Measurements from ENCODE around the gene RTN4RL1. TPM values are rescaled to one million over a fixed set of nuclear protein-coding genes. Genes with fewer than 3 reads are reported as not detected.

Gene RTN4RL1
- total and polyA plus RNA-seq, 2 of the 13 experiments (the other 11 are each of a cell fraction or from before 2014, with no cell fraction given), result 0.01 TPM; not detected in 1

DNA sequence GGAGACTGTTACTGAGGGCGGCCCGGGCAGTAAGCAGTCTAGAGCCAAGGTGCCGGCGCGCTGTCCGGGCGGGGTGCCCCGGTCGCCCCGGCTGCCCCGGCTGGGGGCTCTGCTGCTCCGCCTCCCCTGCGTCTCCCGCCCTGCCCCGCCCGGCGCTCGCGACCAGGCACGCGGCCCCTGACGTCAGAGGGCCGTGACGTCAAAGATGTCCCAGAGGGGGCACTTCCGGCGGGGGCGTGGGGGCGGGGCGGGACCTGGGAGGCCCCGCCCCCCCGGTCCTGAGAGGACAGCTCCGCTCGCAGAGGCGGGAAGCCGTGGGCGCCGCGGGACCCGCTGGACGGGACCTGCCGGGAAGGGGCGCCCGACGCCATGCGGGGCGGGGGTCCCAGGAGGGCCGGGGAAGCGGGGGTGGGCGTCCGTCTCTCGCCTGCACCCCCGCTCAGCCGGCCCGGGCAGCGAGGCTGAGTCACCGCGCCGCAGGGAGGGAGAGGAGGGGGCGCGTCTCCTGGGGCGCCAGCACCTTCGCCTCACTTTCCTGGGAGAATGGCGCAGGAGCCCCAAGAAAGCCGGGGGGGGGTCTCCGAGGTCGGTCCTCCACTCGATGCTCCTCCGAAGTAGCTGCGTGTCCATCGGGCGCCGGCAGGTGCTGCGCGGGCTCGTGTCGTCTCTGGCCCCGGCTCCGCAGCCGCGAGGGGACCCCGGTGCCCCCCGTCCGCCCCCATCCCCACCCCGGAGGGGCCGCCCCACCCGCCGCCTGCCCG is 25.3 kb upstream of the RTN4RL1 start (continued):
- TF ChIP-seq ZNF280B (CRISPR knock-in tag; IDR thresholded peaks at IDR 0.05; ENCODE audit: borderline replicate concordance) (no peak), POGK (CRISPR knock-in tag; conservative IDR thresholded peaks at IDR 0.05) (peak; percentile 30; the same call in 1 of the 2 replicates), ZBTB38 (CRISPR knock-in tag; IDR thresholded peaks at IDR 0.05) (no peak; the same call in 1 of the 2 replicates), NR2F1 (CRISPR knock-in tag; IDR thresholded peaks at IDR 0.05) (no peak), ISX (CRISPR knock-in tag; conservative IDR thresholded peaks at IDR 0.05) (no peak), GABPA (IDR thresholded peaks at IDR 0.05; ENCODE audit: low read depth, low read length) (peak; percentile 51), GABPA (CRISPR knock-in tag; IDR thresholded peaks at IDR 0.05; ENCODE audit: low read depth) (peak; percentile 70), FOXO1 (CRISPR knock-in tag; IDR thresholded peaks at IDR 0.05) (peak; percentile 7; the same call in 1 of the 2 replicates), MYC (CRISPR knock-in tag; IDR thresholded peaks at IDR 0.05; ENCODE audit: borderline replicate concordance) (peak; percentile 47; the same call in 1 of the 2 replicates), NPAS2 (CRISPR knock-in tag; IDR thresholded peaks at IDR 0.05; ENCODE audit: borderline replicate concordance) (no peak), ZMAT3 (CRISPR knock-in tag; conservative IDR thresholded peaks at IDR 0.05) (no peak), ARID2 (CRISPR knock-in tag; IDR thresholded peaks at IDR 0.05; ENCODE audit: borderline replicate concordance) (no peak), ZNF747 (CRISPR knock-in tag; IDR thresholded peaks at IDR 0.05; ENCODE audit: borderline replicate concordance) (no peak)
- TF ChIP-seq, protein P1, sequence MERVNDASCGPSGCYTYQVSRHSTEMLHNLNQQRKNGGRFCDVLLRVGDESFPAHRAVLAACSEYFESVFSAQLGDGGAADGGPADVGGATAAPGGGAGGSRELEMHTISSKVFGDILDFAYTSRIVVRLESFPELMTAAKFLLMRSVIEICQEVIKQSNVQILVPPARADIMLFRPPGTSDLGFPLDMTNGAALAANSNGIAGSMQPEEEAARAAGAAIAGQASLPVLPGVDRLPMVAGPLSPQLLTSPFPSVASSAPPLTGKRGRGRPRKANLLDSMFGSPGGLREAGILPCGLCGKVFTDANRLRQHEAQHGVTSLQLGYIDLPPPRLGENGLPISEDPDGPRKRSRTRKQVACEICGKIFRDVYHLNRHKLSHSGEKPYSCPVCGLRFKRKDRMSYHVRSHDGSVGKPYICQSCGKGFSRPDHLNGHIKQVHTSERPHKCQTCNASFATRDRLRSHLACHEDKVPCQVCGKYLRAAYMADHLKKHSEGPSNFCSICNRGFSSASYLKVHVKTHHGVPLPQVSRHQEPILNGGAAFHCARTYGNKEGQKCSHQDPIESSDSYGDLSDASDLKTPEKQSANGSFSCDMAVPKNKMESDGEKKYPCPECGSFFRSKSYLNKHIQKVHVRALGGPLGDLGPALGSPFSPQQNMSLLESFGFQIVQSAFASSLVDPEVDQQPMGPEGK (CRISPR knock-in tag; IDR thresholded peaks at IDR 0.05), result peak; percentile 33; the same call in 1 of the 2 replicates
- TF ChIP-seq, protein P2, sequence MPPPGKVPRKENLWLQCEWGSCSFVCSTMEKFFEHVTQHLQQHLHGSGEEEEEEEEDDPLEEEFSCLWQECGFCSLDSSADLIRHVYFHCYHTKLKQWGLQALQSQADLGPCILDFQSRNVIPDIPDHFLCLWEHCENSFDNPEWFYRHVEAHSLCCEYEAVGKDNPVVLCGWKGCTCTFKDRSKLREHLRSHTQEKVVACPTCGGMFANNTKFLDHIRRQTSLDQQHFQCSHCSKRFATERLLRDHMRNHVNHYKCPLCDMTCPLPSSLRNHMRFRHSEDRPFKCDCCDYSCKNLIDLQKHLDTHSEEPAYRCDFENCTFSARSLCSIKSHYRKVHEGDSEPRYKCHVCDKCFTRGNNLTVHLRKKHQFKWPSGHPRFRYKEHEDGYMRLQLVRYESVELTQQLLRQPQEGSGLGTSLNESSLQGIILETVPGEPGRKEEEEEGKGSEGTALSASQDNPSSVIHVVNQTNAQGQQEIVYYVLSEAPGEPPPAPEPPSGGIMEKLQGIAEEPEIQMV (CRISPR knock-in tag; IDR thresholded peaks at IDR 0.05; ENCODE audit: low read depth), result no peak

Measured in HepG2 (cell line).